Measurements from ENCODE around the gene ITGAL. TPM values are rescaled to one million over a fixed set of nuclear protein-coding genes. Genes with fewer than 3 reads are reported as not detected.

Gene ITGAL
- total and polyA plus RNA-seq, 4 donors, result 14.4 to 48.1 (median 24.0) TPM

DNA sequence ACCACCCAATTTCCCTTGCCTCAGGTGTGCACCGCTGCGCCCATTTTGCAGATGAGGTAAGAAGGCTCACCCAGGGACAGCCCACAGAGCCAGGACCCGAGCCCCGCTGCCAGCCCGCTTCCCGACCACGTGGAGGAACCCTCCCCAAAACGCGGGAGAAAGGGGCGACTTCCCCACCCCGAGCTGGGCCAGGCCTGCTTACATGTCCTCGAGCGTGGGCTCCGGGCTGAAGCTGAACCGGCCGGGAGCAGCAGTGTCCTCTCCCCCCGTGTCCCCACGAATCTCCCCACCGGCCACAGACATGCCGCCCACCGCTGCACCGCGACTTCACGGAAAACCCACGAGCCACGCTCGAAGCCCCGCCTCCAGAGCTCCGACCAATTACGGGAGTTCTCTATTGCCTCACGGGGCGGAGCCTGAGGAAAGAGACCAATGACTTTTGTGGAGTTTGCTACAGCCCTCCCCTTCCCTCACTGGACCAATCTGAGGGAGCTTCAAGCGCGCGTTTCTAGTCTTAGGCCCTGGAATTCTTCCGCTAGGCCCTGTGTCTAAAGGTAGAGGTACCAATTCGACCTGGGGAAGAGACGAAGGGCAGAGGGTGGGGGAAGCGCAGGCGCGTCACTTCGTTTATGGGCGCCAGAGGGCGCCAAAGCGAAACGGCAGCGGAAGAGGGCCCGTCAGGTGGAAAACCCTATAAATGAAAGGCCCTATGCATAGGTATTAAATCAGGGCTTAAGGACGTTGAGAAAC lies 42.7 kb upstream of the ITGAL start, which contains the start of gene DCTPP1:
Gene DCTPP1 (minus strand): TSS at position 353 of the 750 bp plus-strand sequence. CDS start 50 bp downstream, at position 303.
- H3K27ac ChIP-seq (ENCODE audit: low read depth in 1 of 2, low read length in 1 of 2), result peak within 1 kb of the TSS; percentile 26 to 83
- peaks cover 0 to 9% (median 3%) of the 10 kb centered on the region in 4 donors for H3K36me3 ChIP-seq (ENCODE audit: control insufficient read depth in 4 of 4, insufficient read depth in 4 of 4, low read length in 4 of 4)
- TF ChIP-seq, protein P1, sequence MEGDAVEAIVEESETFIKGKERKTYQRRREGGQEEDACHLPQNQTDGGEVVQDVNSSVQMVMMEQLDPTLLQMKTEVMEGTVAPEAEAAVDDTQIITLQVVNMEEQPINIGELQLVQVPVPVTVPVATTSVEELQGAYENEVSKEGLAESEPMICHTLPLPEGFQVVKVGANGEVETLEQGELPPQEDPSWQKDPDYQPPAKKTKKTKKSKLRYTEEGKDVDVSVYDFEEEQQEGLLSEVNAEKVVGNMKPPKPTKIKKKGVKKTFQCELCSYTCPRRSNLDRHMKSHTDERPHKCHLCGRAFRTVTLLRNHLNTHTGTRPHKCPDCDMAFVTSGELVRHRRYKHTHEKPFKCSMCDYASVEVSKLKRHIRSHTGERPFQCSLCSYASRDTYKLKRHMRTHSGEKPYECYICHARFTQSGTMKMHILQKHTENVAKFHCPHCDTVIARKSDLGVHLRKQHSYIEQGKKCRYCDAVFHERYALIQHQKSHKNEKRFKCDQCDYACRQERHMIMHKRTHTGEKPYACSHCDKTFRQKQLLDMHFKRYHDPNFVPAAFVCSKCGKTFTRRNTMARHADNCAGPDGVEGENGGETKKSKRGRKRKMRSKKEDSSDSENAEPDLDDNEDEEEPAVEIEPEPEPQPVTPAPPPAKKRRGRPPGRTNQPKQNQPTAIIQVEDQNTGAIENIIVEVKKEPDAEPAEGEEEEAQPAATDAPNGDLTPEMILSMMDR (IDR thresholded peaks at IDR 0.05; ENCODE audit: control extremely low read depth, extremely low read depth), result peak; percentile 70
- no peaks in the 10 kb centered on the region for H3K27me3 ChIP-seq (ENCODE audit: control insufficient read depth in 3 of 3, insufficient read depth in 3 of 3, low read length in 2 of 3)
- peak; percentile 98 for ATAC-seq (ENCODE audit: insufficient read depth, low FRiP score)
- 1% methylated on average over 48 to 49 of the region's 49 CpGs for WGBS, 2 donors
- DNase-seq, result peak; percentile 95 to 98 (median 98)
- no peaks in the 10 kb centered on the region for H3K9me3 ChIP-seq (ENCODE audit: control insufficient read depth in 4 of 4, insufficient read depth in 3 of 4, low read length in 3 of 4)
- H3K9ac ChIP-seq (ENCODE audit: insufficient read depth in 1 of 2, low read length in 2 of 2), result peak within 1 kb of the TSS; percentile 51 to 59
- peaks cover 0 to 16% (median 7%) of the 10 kb centered on the region in 5 donors for H3K4me1 ChIP-seq (ENCODE audit: control insufficient read depth in 5 of 5, insufficient read depth in 5 of 5, low read length in 5 of 5)
- H3K4me3 ChIP-seq, result peak within 1 kb of the TSS; percentile 81

DNA sequence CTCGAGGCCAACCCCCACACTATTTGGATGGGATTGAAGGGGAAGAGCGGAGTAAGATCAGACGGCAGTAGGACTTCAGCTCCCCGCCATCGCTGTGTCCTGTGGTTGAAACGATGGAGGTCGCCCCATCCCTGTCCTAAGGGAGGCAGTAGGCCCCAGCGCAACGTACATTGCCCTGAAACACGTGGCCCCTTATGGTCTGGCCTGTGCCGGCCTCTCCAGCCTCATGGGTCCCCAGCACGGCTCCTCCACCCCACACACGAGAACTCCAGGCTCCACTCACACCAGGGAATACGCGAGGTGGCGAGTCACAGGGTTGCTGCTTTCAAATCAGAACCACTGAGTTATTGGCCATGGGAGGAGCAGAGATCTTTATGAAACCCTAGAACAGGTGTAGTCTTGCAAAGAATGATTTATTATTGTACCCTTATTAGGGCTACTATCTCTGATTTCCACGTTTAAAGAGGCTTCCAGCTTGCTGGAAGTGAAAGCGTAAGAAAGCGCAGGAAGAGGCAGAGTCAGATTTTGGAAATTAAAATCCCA lies 42.0 kb upstream of the ITGAL start:
- Histone ChIP-seq H3K4me1 (ENCODE audit: control insufficient read depth in 5 of 5, insufficient read depth in 5 of 5, low read length in 5 of 5) (peaks cover 0 to 16% (median 7%) of the 10 kb centered on the region in 5 donors), H3K27ac (ENCODE audit: low read depth in 1 of 2, low read length in 1 of 2) (peak overlapping the region; percentile 22 to 83), H3K27me3 (ENCODE audit: control insufficient read depth in 3 of 3, insufficient read depth in 3 of 3, low read length in 2 of 3) (no peaks in the 10 kb centered on the region), H3K4me3 (no peak overlapping the region), H3K9ac (ENCODE audit: insufficient read depth in 1 of 2, low read length in 2 of 2) (peak overlapping the region; percentile 2 to 59), H3K36me3 (ENCODE audit: control insufficient read depth in 4 of 4, insufficient read depth in 4 of 4, low read length in 4 of 4) (peaks cover 0 to 9% (median 3%) of the 10 kb centered on the region in 4 donors), H3K9me3 (ENCODE audit: control insufficient read depth in 4 of 4, insufficient read depth in 3 of 4, low read length in 3 of 4) (no peaks in the 10 kb centered on the region)
- no peak for DNase-seq
- 59 to 60% methylated on average over 19 of the region's 19 CpGs for WGBS, 2 donors
- no peak for ATAC-seq (ENCODE audit: insufficient read depth, low FRiP score)
- TF ChIP-seq, protein P1 (IDR thresholded peaks at IDR 0.05; ENCODE audit: control extremely low read depth, extremely low read depth), result no peak

DNA sequence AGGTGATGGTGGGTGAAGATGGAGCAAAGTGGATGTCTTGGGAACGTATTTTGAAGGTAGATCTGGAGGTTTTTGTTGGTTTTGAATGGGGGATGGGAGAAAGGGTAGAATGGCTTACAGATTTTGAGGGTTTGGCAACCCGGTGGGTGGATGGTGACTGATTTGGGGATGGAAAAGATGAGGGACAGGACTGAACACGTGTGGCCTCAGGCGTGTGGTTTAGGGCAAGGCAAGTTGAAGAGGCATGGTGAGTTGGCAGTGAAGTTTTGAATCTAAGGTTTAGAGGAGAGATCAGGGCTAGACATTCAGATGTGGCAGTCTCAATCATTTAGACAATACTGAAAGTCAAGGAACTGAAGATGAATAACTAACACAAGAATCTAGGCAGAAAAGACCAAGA lies 37.7 kb upstream of the ITGAL start:
- DNase-seq, result no peak

More for the DNA sequence above, 37.7 kb upstream of the ITGAL start:
- no peaks in the 10 kb centered on the region for H3K36me3 ChIP-seq (ENCODE audit: control insufficient read depth in 4 of 4, insufficient read depth in 4 of 4, low read length in 4 of 4)
- TF ChIP-seq, protein P1 (IDR thresholded peaks at IDR 0.05; ENCODE audit: control extremely low read depth, extremely low read depth), result no peak
- no peak for ATAC-seq (ENCODE audit: insufficient read depth, low FRiP score)
- peaks cover 0 to 6% (median 0%) of the 10 kb centered on the region in 5 donors for H3K4me1 ChIP-seq (ENCODE audit: control insufficient read depth in 5 of 5, insufficient read depth in 5 of 5, low read length in 5 of 5)
- WGBS, 2 donors, result 72 to 83% methylated on average over 4 of the region's 4 CpGs
- no peak overlapping the region for H3K9ac ChIP-seq (ENCODE audit: insufficient read depth in 1 of 2, low read length in 2 of 2)
- no peak overlapping the region for H3K4me3 ChIP-seq
- no peaks in the 10 kb centered on the region for H3K27me3 ChIP-seq (ENCODE audit: control insufficient read depth in 3 of 3, insufficient read depth in 3 of 3, low read length in 2 of 3)
- no peak overlapping the region for H3K27ac ChIP-seq (ENCODE audit: low read depth in 1 of 2, low read length in 1 of 2)
- H3K9me3 ChIP-seq (ENCODE audit: control insufficient read depth in 4 of 4, insufficient read depth in 3 of 4, low read length in 3 of 4), result peaks cover 0 to 1% (median 0%) of the 10 kb centered on the region in 4 donors

Data from lung (tissue), 12 donors.